HL-60 (cell line): Measurements from ENCODE around the gene TMEM141.

Experiments
- GABPA ChIP-seq: IDR thresholded peaks from 2 replicates; pipeline ENCODE4 v1.6.1; 2012; ENCODE audit warnings: low read depth
- POLR2AphosphoS5 ChIP-seq: IDR thresholded peaks from 2 replicates; pipeline ENCODE4 v1.6.1; 2012; ENCODE audit warnings: low read depth
- TF ChIP-seq, protein P1 (sequence below): IDR thresholded peaks from one replicate; pipeline ENCODE4 v1.5.1; 2011; ENCODE audit warnings: low read length, control low read depth, inconsistent platforms; ENCODE audit not compliant: insufficient read depth

DNA sequence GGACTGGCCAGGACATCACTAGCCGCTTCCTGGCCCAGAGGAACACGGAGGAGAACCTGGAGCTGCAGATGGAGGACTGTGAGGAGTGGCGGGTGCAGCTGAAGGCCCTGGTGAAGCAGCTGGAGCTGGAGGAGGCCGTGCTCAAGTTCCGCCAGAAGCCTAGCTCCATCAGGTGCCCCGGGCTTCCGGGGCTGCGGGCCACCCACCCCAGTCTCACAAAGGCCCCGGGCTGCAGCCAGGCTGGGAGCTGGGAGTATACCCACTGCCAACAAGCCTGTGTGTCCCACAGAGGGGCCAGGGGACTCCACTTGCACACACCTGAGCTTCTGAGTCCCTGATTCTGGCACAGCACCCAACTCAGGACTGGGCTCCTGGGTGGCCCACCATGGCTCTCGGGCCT lies 14.9 kb downstream of the TMEM141 start:
- TF ChIP-seq, protein P1, sequence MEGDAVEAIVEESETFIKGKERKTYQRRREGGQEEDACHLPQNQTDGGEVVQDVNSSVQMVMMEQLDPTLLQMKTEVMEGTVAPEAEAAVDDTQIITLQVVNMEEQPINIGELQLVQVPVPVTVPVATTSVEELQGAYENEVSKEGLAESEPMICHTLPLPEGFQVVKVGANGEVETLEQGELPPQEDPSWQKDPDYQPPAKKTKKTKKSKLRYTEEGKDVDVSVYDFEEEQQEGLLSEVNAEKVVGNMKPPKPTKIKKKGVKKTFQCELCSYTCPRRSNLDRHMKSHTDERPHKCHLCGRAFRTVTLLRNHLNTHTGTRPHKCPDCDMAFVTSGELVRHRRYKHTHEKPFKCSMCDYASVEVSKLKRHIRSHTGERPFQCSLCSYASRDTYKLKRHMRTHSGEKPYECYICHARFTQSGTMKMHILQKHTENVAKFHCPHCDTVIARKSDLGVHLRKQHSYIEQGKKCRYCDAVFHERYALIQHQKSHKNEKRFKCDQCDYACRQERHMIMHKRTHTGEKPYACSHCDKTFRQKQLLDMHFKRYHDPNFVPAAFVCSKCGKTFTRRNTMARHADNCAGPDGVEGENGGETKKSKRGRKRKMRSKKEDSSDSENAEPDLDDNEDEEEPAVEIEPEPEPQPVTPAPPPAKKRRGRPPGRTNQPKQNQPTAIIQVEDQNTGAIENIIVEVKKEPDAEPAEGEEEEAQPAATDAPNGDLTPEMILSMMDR: no peak
- TF ChIP-seq POLR2AphosphoS5: no peak
- TF ChIP-seq GABPA: no peak
